Upper lobe of left lung (tissue), 4 donors: ENCODE data around the gene HAAO.

Source experiments
- CTCF ChIP-seq, 6 experiments: fragments of 450-650 bp in 4 of 6; fragments of 200-600 bp in 2 of 6; sonication (generic) in 2 of 6; IDR thresholded peaks; one replicate each; pipeline ENCODE4 v1.5.1; 2016 to 2019; ENCODE audit warnings: antibody characterized with exemption in 6 of 6
- EP300 ChIP-seq, 4 donors: sonication (generic); formaldehyde crosslinking; IDR thresholded peaks; one replicate each; pipeline ENCODE4 v1.5.1; 2017; ENCODE audit warnings: antibody characterized with exemption in 4 of 4, control low read depth in 2 of 4
- POLR2A ChIP-seq, 4 donors: fragments of 450-650 bp; IDR thresholded peaks; one replicate each; pipeline ENCODE4 v1.5.1; 2016 to 2017; ENCODE audit warnings: antibody characterized with exemption in 4 of 4, mild to moderate bottlenecking in 2 of 4
- POLR2AphosphoS5 ChIP-seq, 2 donors: sonication (generic); formaldehyde crosslinking; IDR thresholded peaks; one replicate each; pipeline ENCODE4 v1.5.1; 2017; ENCODE audit warnings: antibody characterized with exemption in 2 of 2

- TF ChIP-seq POLR2A (IDR thresholded peaks at IDR 0.05) (peak in 3 of 4 donors; percentile 59 to 94 (median 94)), CTCF (IDR thresholded peaks at IDR 0.05) (no peak), POLR2AphosphoS5 (IDR thresholded peaks at IDR 0.05) (peak; percentile 70 to 76), EP300 (IDR thresholded peaks at IDR 0.05) (peak in 1 of 4 donors; percentile 35)
Measured at GRCh38 chr2:42810121-42810970, 18.0 kb upstream of the HAAO start.
